ENCODE data around the gene SORCS2. TPM values are rescaled to one million over a fixed set of nuclear protein-coding genes. Genes with fewer than 3 reads are reported as not detected.

SORCS2 gene
- total and polyA plus RNA-seq, 2 of the 4 experiments (the other 2 are of a cell fraction), result 0.36 to 0.62 TPM

- no peak overlapping the region for H4K8ac ChIP-seq (ENCODE audit: low read depth in 2 of 2, low read length in 2 of 2)
- CTCF ChIA-PET, result interaction anchor here (1.2 kb wide), 2 partner anchors 11 to 34 kb away, joined by 3 to 6 read pairs; no protein-coding TSS in a partner anchor
- H2AK9ac ChIP-seq (replicated peaks; ENCODE audit: low read depth, low read length, poor library complexity), result no peak overlapping the region
These were observed 34.7 kb upstream of the SORCS2 start for GRCh38 chr4:7157666-7158065.

More at GRCh38 chr4:7157666-7158065, 34.7 kb upstream of the SORCS2 start:
- Histone ChIP-seq H3K27ac (ENCODE audit: insufficient read depth, low read length) (no peak overlapping the region), H2BK5ac (ENCODE audit: low read depth, low read length, poor library complexity, severe bottlenecking) (no peak overlapping the region), H3K27me3 (ENCODE audit: control insufficient read depth, insufficient read depth, low read length) (peaks cover 43% of the 10 kb centered on the region), H3K9me3 (ENCODE audit: control insufficient read depth, insufficient read depth, low read length) (no peaks in the 10 kb centered on the region), H4K91ac (ENCODE audit: insufficient read depth, low read depth, low read length) (no peak overlapping the region), H3K9ac (ENCODE audit: low read depth, low read length) (no peak overlapping the region), H3K9me1 (ENCODE audit: insufficient read depth, low read length) (no peaks in the 10 kb centered on the region), H2BK15ac (ENCODE audit: low read depth, low read length) (no peak overlapping the region), H3K23ac (ENCODE audit: low read depth, low read length) (no peak overlapping the region), H3K14ac (replicated peaks; ENCODE audit: low read depth, low read length) (no peak overlapping the region), H2BK20ac (ENCODE audit: low read depth, low read length) (no peak overlapping the region), H3K4ac (ENCODE audit: low read depth, low read length) (no peak overlapping the region), H2AFZ (replicated peaks; ENCODE audit: low read length, poor library complexity) (no peak overlapping the region), H2BK120ac (ENCODE audit: low read depth, low read length) (no peak overlapping the region), H3K18ac (ENCODE audit: low read depth, low read length) (no peak overlapping the region), H3K56ac (ENCODE audit: extremely low read depth, insufficient read depth, low read length) (no peak overlapping the region), H3K79me1 (ENCODE audit: low read depth in 1 of 2, low read length in 2 of 2) (no peaks in the 10 kb centered on the region), H3K4me1 (ENCODE audit: control insufficient read depth, insufficient read depth, low read length) (no peaks in the 10 kb centered on the region), H2AK5ac (ENCODE audit: low read depth, low read length) (no peak overlapping the region), H4K20me1 (ENCODE audit: insufficient read depth, low read length) (no peaks in the 10 kb centered on the region), H3K4me3 (ENCODE audit: insufficient read depth, low read depth, low read length) (no peak overlapping the region), H3K36me3 (ENCODE audit: control insufficient read depth, insufficient read depth, low read length) (no peaks in the 10 kb centered on the region), H4K5ac (ENCODE audit: low read depth, low read length) (no peak overlapping the region), H3K4me2 (ENCODE audit: low read depth, low read length) (no peak overlapping the region)
- POLR2A ChIA-PET (ENCODE audit: unreplicated experiment), result no interaction called here
- ATAC-seq (ENCODE audit: low read depth), result no peak
- DNase-seq, result no peak
- 64% methylated on average over 6 of the region's 8 CpGs; no CpG with 5 or more reads in 1 of the 2 experiments for WGBS, 2 experiments (ENCODE audit: extremely low coverage in 2 of 2, insufficient read length in 1 of 2)
- dilution Hi-C loops (cut with HindIII; ENCODE audit: low sequenced_read_pairs, unreplicated experiment) (no loop called here), in situ Hi-C loops (cut with MboI; ENCODE audit: low sequenced_read_pairs) (no loop called here), intact Hi-C loops (cut with micrococcal nuclease) (no loop called here)
- TF ChIP-seq ELK1 (IDR thresholded peaks at IDR 0.05; ENCODE audit: borderline replicate concordance, low read depth, low read length) (no peak), FOS (IDR thresholded peaks at IDR 0.05; ENCODE audit: low read depth, low read length) (no peak), MAFK (IDR thresholded peaks at IDR 0.05; ENCODE audit: low read depth, low read length) (no peak)
- BruUV-seq (replicated peaks), result no TSS peak
